HCT116 (cell line): ENCODE results near the gene FZR1.

Source experiments
- EGR1 ChIP-seq: IDR thresholded peaks from 2 replicates; pipeline ENCODE4 v1.6.1; 2012; ENCODE audit warnings: low read depth
- ZBTB33 ChIP-seq: IDR thresholded peaks from 2 replicates; pipeline ENCODE4 v1.6.1; 2011; ENCODE audit warnings: mild to moderate bottlenecking, low read length, moderate library complexity; ENCODE audit not compliant: insufficient replicate concordance; ENCODE audit errors: extremely low read depth
- TF ChIP-seq, protein P1 (sequence below), 3 experiments: fragments of 200-600 bp in 1 of 3; sonication (generic) in 1 of 3; IDR thresholded peaks in 2 of 3; conservative IDR thresholded peaks in 1 of 3; 2 replicates each; pipeline ENCODE4 v1.5.1; 2012 to 2017; ENCODE audit warnings: low read depth in 2 of 3, low read length in 2 of 3, antibody characterized with exemption in 1 of 3, borderline replicate concordance in 1 of 3, control low read depth in 1 of 3, mild to moderate bottlenecking in 1 of 3, mixed read lengths in 1 of 3, mixed run types in 1 of 3, moderate library complexity in 1 of 3; ENCODE audit not compliant: insufficient read depth in 1 of 3

DNA sequence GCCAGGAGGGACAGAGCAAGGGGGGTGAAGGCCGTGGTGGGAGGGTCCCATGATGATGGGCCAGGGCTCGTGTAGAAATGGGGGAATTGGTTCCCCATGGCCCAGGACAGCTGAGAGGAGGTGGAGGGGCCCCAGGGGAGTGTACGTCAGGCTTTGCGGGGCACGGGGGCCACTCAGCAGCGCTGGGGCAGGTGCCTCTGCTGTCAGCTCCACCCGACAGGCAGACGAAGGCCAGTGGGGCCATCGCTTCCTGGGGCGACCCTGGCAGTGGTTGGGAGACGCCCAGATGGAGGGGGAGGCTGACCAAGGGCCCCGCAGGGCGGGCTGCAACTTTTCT, 31.0 kb downstream of the FZR1 start:
- TF ChIP-seq, protein P1, sequence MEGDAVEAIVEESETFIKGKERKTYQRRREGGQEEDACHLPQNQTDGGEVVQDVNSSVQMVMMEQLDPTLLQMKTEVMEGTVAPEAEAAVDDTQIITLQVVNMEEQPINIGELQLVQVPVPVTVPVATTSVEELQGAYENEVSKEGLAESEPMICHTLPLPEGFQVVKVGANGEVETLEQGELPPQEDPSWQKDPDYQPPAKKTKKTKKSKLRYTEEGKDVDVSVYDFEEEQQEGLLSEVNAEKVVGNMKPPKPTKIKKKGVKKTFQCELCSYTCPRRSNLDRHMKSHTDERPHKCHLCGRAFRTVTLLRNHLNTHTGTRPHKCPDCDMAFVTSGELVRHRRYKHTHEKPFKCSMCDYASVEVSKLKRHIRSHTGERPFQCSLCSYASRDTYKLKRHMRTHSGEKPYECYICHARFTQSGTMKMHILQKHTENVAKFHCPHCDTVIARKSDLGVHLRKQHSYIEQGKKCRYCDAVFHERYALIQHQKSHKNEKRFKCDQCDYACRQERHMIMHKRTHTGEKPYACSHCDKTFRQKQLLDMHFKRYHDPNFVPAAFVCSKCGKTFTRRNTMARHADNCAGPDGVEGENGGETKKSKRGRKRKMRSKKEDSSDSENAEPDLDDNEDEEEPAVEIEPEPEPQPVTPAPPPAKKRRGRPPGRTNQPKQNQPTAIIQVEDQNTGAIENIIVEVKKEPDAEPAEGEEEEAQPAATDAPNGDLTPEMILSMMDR (IDR thresholded peaks at IDR 0.05 in 2 of 3, conservative IDR thresholded peaks at IDR 0.05 in 1 of 3; ENCODE audit: borderline replicate concordance in 1 of 3, insufficient read depth in 1 of 3, low read depth in 2 of 3, low read length in 2 of 3), result no peak
- no peak for TF ChIP-seq ZBTB33
- TF ChIP-seq EGR1, result no peak
